HG03558 (cell line): ENCODE data around the gene CCDC27.

Experiments used
- ATAC-seq: cut with Tn5 transposase; IDR thresholded peaks from one replicate; pipeline ENCODE4 v1.9.1; 2021; ENCODE audit warnings: moderate number of reproducible peaks; ENCODE audit not compliant: unreplicated experiment; ENCODE audit errors: extremely low read depth

CCDC27 gene

GRCh38 chr1:3814771-3815561, 62.7 kb downstream of the CCDC27 start:
- ATAC-seq, result no peak

- ATAC-seq, result no peak
Measured at GRCh38 chr1:3816331-3817137, 64.3 kb downstream of the CCDC27 start.

GRCh38 chr1:3817138-3817740, 65.0 kb downstream of the CCDC27 start:
- ATAC-seq, result no peak

- no peak for ATAC-seq
Measured at GRCh38 chr1:3817821-3818597, 65.8 kb downstream of the CCDC27 start.

GRCh38 chr1:3819771-3820200, 67.5 kb downstream of the CCDC27 start:
- no peak for ATAC-seq

GRCh38 chr1:3820316-3820715, 68.1 kb downstream of the CCDC27 start:
- no peak for ATAC-seq

- ATAC-seq, result no peak
Measured at GRCh38 chr1:3821004-3821403, 68.8 kb downstream of the CCDC27 start.
